H9 (cell line): ENCODE measurements around the gene BLOC1S3. TPM values are rescaled to one million over a fixed set of nuclear protein-coding genes. Genes with fewer than 3 reads are reported as not detected.

ENCODE experiments used
- DNase-seq: peaks from one replicate; pipeline ENCODE4 v3.0.0-alpha.2; 2017
- H2AFZ ChIP-seq: one replicate; pipeline ENCODE4 v1.6.1; 2013; ENCODE audit warnings: mild to moderate bottlenecking, low read length, control low read depth, moderate library complexity
- H2AK5ac ChIP-seq: 2 replicates; pipeline ENCODE4 v1.6.1; 2013; ENCODE audit warnings: low read length, control low read depth, mixed read lengths; ENCODE audit not compliant: insufficient read length
- H2BK120ac ChIP-seq: one replicate; pipeline ENCODE4 v1.6.1; 2013; ENCODE audit warnings: low read depth, mild to moderate bottlenecking, low read length, control low read depth, inconsistent platforms; ENCODE audit not compliant: poor library complexity, severe bottlenecking
- H2BK12ac ChIP-seq: 2 replicates; pipeline ENCODE4 v1.6.1; 2013; ENCODE audit warnings: low read length, control low read depth, mixed read lengths, low read depth; ENCODE audit not compliant: insufficient read length
- H2BK15ac ChIP-seq: 2 replicates; pipeline ENCODE4 v1.6.1; 2013; ENCODE audit warnings: low read depth, low read length, control low read depth
- H2BK20ac ChIP-seq: one replicate; pipeline ENCODE4 v1.6.1; 2013; ENCODE audit warnings: low read depth, mild to moderate bottlenecking, low read length, control low read depth, inconsistent platforms; ENCODE audit not compliant: poor library complexity, severe bottlenecking
- H2BK5ac ChIP-seq: 2 replicates; pipeline ENCODE4 v1.6.1; 2013; ENCODE audit warnings: low read length, control low read depth, mixed read lengths; ENCODE audit not compliant: insufficient read length
- H3K14ac ChIP-seq: 2 replicates; pipeline ENCODE4 v1.6.1; 2013; ENCODE audit warnings: low read length, control low read depth; ENCODE audit not compliant: insufficient read depth
- H3K18ac ChIP-seq: 2 replicates; pipeline ENCODE4 v1.6.1; 2013; ENCODE audit warnings: low read depth, mild to moderate bottlenecking, mixed read lengths, low read length, control low read depth; ENCODE audit not compliant: insufficient read length
- H3K23ac ChIP-seq: 2 replicates; pipeline ENCODE4 v1.6.1; 2013; ENCODE audit warnings: low read length, control low read depth, mixed read lengths, low read depth; ENCODE audit not compliant: insufficient read length
- H3K23me2 ChIP-seq: 2 replicates; pipeline ENCODE4 v1.6.1; 2013; ENCODE audit warnings: low read depth, mild to moderate bottlenecking, mixed read lengths, low read length, control low read depth; ENCODE audit not compliant: insufficient read length, poor library complexity, severe bottlenecking
- H3K27ac ChIP-seq: 2 replicates; pipeline ENCODE4 v1.5.1; 2013; ENCODE audit warnings: low read length, control low read depth, mixed read lengths, low read depth; ENCODE audit not compliant: insufficient read length
- H3K27me3 ChIP-seq: 2 replicates; pipeline ENCODE4 v1.6.1; 2013; ENCODE audit warnings: low read length, control low read depth, inconsistent platforms; ENCODE audit not compliant: insufficient read depth
- H3K4ac ChIP-seq: 2 replicates; pipeline ENCODE4 v1.6.1; 2013; ENCODE audit warnings: low read depth, mild to moderate bottlenecking, control low read depth, inconsistent platforms, low read length, moderate library complexity
- H3K4me1 ChIP-seq: 2 replicates; pipeline ENCODE4 v1.6.1; 2013; ENCODE audit warnings: low read length, control low read depth, inconsistent platforms; ENCODE audit not compliant: insufficient read depth
- H3K4me2 ChIP-seq: 2 replicates; pipeline ENCODE4 v1.6.1; 2013; ENCODE audit warnings: low read length, control low read depth, mixed read lengths; ENCODE audit not compliant: insufficient read length, insufficient read depth
- H3K56ac ChIP-seq: 2 replicates; pipeline ENCODE4 v1.6.1; 2013; ENCODE audit warnings: low read depth, mild to moderate bottlenecking, mixed read lengths, low read length, control low read depth; ENCODE audit not compliant: insufficient read length
- H3K79me1 ChIP-seq: 2 replicates; pipeline ENCODE4 v1.6.1; 2013; ENCODE audit warnings: low read depth, mild to moderate bottlenecking, moderate library complexity, low read length, control low read depth, inconsistent platforms; ENCODE audit not compliant: insufficient read depth, poor library complexity, severe bottlenecking
- H3K79me2 ChIP-seq: 2 replicates; pipeline ENCODE4 v1.6.1; 2013; ENCODE audit warnings: low read length, control low read depth, inconsistent platforms; ENCODE audit not compliant: insufficient read depth
- H3K9ac ChIP-seq: 2 replicates; pipeline ENCODE4 v1.6.1; 2013; ENCODE audit warnings: low read length, control low read depth, mixed read lengths; ENCODE audit not compliant: insufficient read length; ENCODE audit errors: extremely low read depth
- H3K9me3 ChIP-seq: one replicate; pipeline ENCODE4 v1.6.1; 2013; ENCODE audit warnings: low read depth, low read length, inconsistent platforms; ENCODE audit not compliant: control insufficient read depth
- H3T11ph ChIP-seq: one replicate; pipeline ENCODE4 v1.6.1; 2013; ENCODE audit warnings: mild to moderate bottlenecking, low read length, control low read depth, inconsistent platforms
- H4K20me1 ChIP-seq: one replicate; pipeline ENCODE4 v1.6.1; 2013; ENCODE audit not compliant: control insufficient read depth, insufficient read length, insufficient read depth
- H4K5ac ChIP-seq: 2 replicates; pipeline ENCODE4 v1.6.1; 2013; ENCODE audit warnings: low read depth, mild to moderate bottlenecking, mixed read lengths, low read length, control low read depth; ENCODE audit not compliant: insufficient read length
- H4K8ac ChIP-seq: replicated peaks from 2 replicates; pipeline ENCODE4 v1.6.1; 2013; ENCODE audit warnings: low read length, control low read depth, mixed read lengths, low read depth; ENCODE audit not compliant: insufficient read length
- H4K91ac ChIP-seq: 2 replicates; pipeline ENCODE4 v1.6.1; 2013; ENCODE audit warnings: low read depth, mild to moderate bottlenecking, moderate library complexity, mixed read lengths, low read length, control low read depth; ENCODE audit not compliant: insufficient read length
- H3K27ac Mint-ChIP-seq, 3 experiments: 2 replicates in 2 of 3; 3 replicates in 1 of 3; pipeline ENCODE4 v1.8.0; 2020 to 2021; ENCODE audit warnings: mixed read lengths in 3 of 3, mild to moderate bottlenecking in 1 of 3, moderate library complexity in 1 of 3
- H3K27me3 Mint-ChIP-seq: 2 replicates; pipeline ENCODE4 v1.8.0; 2021; ENCODE audit warnings: low read depth, mild to moderate bottlenecking, moderate library complexity, mixed read lengths
- H3K36me3 Mint-ChIP-seq, 3 experiments: 2 replicates in 2 of 3; 3 replicates in 1 of 3; pipeline ENCODE4 v1.8.0; 2020 to 2021; ENCODE audit warnings: low read depth in 3 of 3, mixed read lengths in 3 of 3; ENCODE audit not compliant: insufficient read depth in 1 of 3
- H3K4me1 Mint-ChIP-seq, 2 experiments: 2 replicates each; pipeline ENCODE4 v1.8.0; 2020; ENCODE audit warnings: mixed read lengths in 2 of 2
- H3K4me3 Mint-ChIP-seq, 2 experiments: 2 replicates in 1 of 2; 3 replicates in 1 of 2; pipeline ENCODE4 v1.8.0; 2020 to 2021; ENCODE audit warnings: mild to moderate bottlenecking in 2 of 2, mixed read lengths in 2 of 2, moderate library complexity in 1 of 2
- H3K9me3 Mint-ChIP-seq, 2 experiments: 2 replicates in 1 of 2; 3 replicates in 1 of 2; pipeline ENCODE4 v1.8.0; 2020; ENCODE audit warnings: mild to moderate bottlenecking in 2 of 2, mixed read lengths in 2 of 2, moderate library complexity in 1 of 2
- WGBS: extraction: QIAGEN DNeasy Blood & Tissue Kit; methylation state at CpG from one replicate; pipeline ENCODE4 v1.1.7; 2013; ENCODE audit warnings: missing lambda C conversion rate, low lambda C conversion rate, mixed read lengths; ENCODE audit not compliant: insufficient read length; ENCODE audit errors: extremely low coverage; 5-methylcytosine and 5-hydroxymethylcytosine counted together
- total RNA-seq: library from RNA; stranded (reverse); gene quantifications from 2 replicates; pipeline ENCODE4 v1.2.1, GENCODE V29; 2021
- TF ChIP-seq, protein P1 (sequence below): fragments of 200-600 bp; sonication (generic); conservative IDR thresholded peaks from 3 replicates; pipeline ENCODE4 v1.8.0; 2021; ENCODE audit warnings: antibody characterized with exemption, mild to moderate bottlenecking

The BLOC1S3 gene
- total RNA-seq, 1 experiment from 2014 or later, result 9.2 TPM

DNA sequence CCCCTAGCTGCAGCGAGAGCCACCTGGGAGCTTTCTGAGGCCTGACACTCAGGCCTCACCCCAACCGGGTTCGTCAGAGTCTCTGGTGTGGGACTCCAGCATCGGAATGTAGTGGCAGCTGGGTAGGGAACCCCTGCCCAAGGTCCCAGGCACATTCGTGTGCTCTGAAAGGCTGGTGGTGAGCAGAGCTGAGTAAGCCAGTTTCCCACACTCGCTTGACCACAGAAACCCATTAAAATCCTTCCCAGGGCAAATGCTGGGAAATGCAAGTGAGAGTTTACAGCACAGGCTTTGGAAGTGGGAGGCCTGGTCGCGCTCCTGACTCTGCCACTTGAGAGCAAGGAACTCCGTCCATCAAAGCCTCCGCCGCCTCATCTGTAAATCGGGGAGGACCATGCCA is 4.8 kb upstream of the BLOC1S3 start:
- no peaks in the 10 kb centered on the region for H3K9me3 Mint-ChIP-seq
- Histone ChIP-seq H3K9me3 (no peaks in the 10 kb centered on the region), H3K23ac (no peak overlapping the region), H3K27ac (no peak overlapping the region), H3K4me2 (no peak overlapping the region), H3K56ac (no peak overlapping the region), H4K5ac (no peak overlapping the region), H3K79me2 (no peaks in the 10 kb centered on the region; the same call in 1 of the 2 replicates), H3T11ph (no peak overlapping the region), H3K4me1 (no peaks in the 10 kb centered on the region), H3K14ac (no peak overlapping the region), H4K20me1 (no peaks in the 10 kb centered on the region), H3K4ac (no peak overlapping the region), H2AFZ (no peak overlapping the region), H2BK20ac (no peak overlapping the region), H2BK5ac (no peak overlapping the region), H4K91ac (no peak overlapping the region), H2BK15ac (no peak overlapping the region), H3K9ac (no peak overlapping the region), H2BK120ac (no peak overlapping the region), H2BK12ac (no peak overlapping the region), H3K18ac (no peak overlapping the region), H3K79me1 (no peaks in the 10 kb centered on the region), H3K23me2 (peaks cover 4% of the 10 kb centered on the region), H4K8ac (no peak overlapping the region), H2AK5ac (no peak overlapping the region), H3K27me3 (no peaks in the 10 kb centered on the region)
- no peak overlapping the region; a peak in 1 of 5 replicates for H3K4me3 Mint-ChIP-seq
- no peaks in the 10 kb centered on the region for H3K36me3 Mint-ChIP-seq
- no peak overlapping the region for H3K27ac Mint-ChIP-seq
- WGBS, result no CpG with 5 or more reads among the region's 12 CpGs
- no peak for DNase-seq
- H3K27me3 Mint-ChIP-seq, result peaks cover 2% of the 10 kb centered on the region; the same call in 1 of the 2 replicates
- TF ChIP-seq, protein P1, sequence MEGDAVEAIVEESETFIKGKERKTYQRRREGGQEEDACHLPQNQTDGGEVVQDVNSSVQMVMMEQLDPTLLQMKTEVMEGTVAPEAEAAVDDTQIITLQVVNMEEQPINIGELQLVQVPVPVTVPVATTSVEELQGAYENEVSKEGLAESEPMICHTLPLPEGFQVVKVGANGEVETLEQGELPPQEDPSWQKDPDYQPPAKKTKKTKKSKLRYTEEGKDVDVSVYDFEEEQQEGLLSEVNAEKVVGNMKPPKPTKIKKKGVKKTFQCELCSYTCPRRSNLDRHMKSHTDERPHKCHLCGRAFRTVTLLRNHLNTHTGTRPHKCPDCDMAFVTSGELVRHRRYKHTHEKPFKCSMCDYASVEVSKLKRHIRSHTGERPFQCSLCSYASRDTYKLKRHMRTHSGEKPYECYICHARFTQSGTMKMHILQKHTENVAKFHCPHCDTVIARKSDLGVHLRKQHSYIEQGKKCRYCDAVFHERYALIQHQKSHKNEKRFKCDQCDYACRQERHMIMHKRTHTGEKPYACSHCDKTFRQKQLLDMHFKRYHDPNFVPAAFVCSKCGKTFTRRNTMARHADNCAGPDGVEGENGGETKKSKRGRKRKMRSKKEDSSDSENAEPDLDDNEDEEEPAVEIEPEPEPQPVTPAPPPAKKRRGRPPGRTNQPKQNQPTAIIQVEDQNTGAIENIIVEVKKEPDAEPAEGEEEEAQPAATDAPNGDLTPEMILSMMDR, result no peak
- H3K4me1 Mint-ChIP-seq, result peaks cover 0 to 3% of the 10 kb centered on the region in 2 experiments; a peak in 2 of 4 replicates
